SK-N-SH (cell line): ENCODE data around the gene ACOT9. TPM values are rescaled to one million over a fixed set of nuclear protein-coding genes. Genes with fewer than 3 reads are reported as not detected.

Source experiments
- CTCF ChIA-PET: fragments of 300-600, 350-600 bp; formaldehyde crosslinking; extraction: SDS; loops from one replicate; lab custom pipeline; 2021; lab: Yijun Ruan, JAX
- POLR2A ChIA-PET: fragments of 350-600 bp; sonication (Branson Sonifier 250); formaldehyde crosslinking; extraction: SDS; loops from one replicate; lab custom pipeline; 2020; ENCODE audit warnings: antibody characterized with exemption, inconsistent platforms; lab: Yijun Ruan, JAX
- DNase-seq: peaks from one replicate; pipeline ENCODE4 v3.0.0; 2012
- H2AFZ ChIP-seq: fragments of 200-600 bp; sonication (generic); 2 replicates; pipeline ENCODE4 v1.8.1; 2016; ENCODE audit warnings: antibody characterized with exemption, mild to moderate bottlenecking, low read depth
- H3F3A ChIP-seq: fragments of 200-600 bp; sonication (generic); replicated peaks from 2 replicates; pipeline ENCODE3; 2016; ENCODE audit warnings: antibody characterized with exemption, mild to moderate bottlenecking; ENCODE audit not compliant: insufficient read depth
- H3K27ac ChIP-seq, 2 experiments: fragments of 200-500 bp in 1 of 2; fragments of 200-600 bp in 1 of 2; sonication (Bioruptor generic) in 1 of 2; sonication (generic), shearing (Covaris generic) in 1 of 2; 2 replicates each; pipeline versions ENCODE4 v1.5.1 to v1.6.1; 2014 to 2016; ENCODE audit warnings: low read depth in 2 of 2, inconsistent platforms in 1 of 2, low read length in 1 of 2, mild to moderate bottlenecking in 1 of 2, mixed read lengths in 1 of 2
- H3K27me3 ChIP-seq: fragments of 200-600 bp; sonication (generic), shearing (Covaris generic); 2 replicates; pipeline ENCODE4 v1.6.1; 2016; ENCODE audit warnings: mixed run types; ENCODE audit not compliant: insufficient read depth
- H3K36me3 ChIP-seq, 2 experiments: fragments of 200-500 bp in 1 of 2; fragments of 200-600 bp in 1 of 2; sonication (Bioruptor generic) in 1 of 2; sonication (generic) in 1 of 2; replicated peaks in 1 of 2; 2 replicates each; pipeline versions ENCODE3 to v1.5.1; 2014 to 2016; ENCODE audit warnings: low read length in 1 of 2, mild to moderate bottlenecking in 1 of 2; ENCODE audit not compliant: insufficient read depth in 2 of 2, control insufficient read depth in 1 of 2
- H3K4me1 ChIP-seq, 2 experiments: fragments of 200-500 bp in 1 of 2; fragments of 200-600 bp in 1 of 2; sonication (Bioruptor generic) in 1 of 2; sonication (generic), shearing (Covaris generic) in 1 of 2; 2 replicates each; pipeline versions ENCODE4 v1.5.1 to v1.6.1; 2014 to 2016; ENCODE audit warnings: low read depth in 1 of 2, low read length in 1 of 2, mixed run types in 1 of 2; ENCODE audit not compliant: insufficient read depth in 2 of 2, control insufficient read depth in 1 of 2
- H3K4me2 ChIP-seq: fragments of 200-600 bp; sonication (generic), shearing (Covaris generic); 2 replicates; pipeline ENCODE4 v1.6.1; 2017; ENCODE audit warnings: mixed run types
- H3K4me3 ChIP-seq, 2 experiments: fragments of 200-500 bp in 1 of 2; fragments of 200-600 bp in 1 of 2; sonication (Bioruptor generic) in 1 of 2; sonication (generic), shearing (Covaris generic) in 1 of 2; 2 replicates each; pipeline versions ENCODE4 v1.5.1 to v1.8.1; 2014 to 2016; ENCODE audit warnings: low read depth in 2 of 2, inconsistent platforms in 1 of 2, low read length in 1 of 2, mild to moderate bottlenecking in 1 of 2, mixed read lengths in 1 of 2, moderate library complexity in 1 of 2
- H3K79me2 ChIP-seq: fragments of 200-600 bp; sonication (generic); 2 replicates; pipeline ENCODE4 v1.8.1; 2017; ENCODE audit warnings: mild to moderate bottlenecking; ENCODE audit not compliant: insufficient read depth
- H3K9ac ChIP-seq: fragments of 200-600 bp; sonication (generic); 2 replicates; pipeline ENCODE4 v1.6.1; 2017; ENCODE audit warnings: mixed run types
- H3K9me2 ChIP-seq: fragments of 200-600 bp; sonication (generic); 2 replicates; pipeline ENCODE4 v1.6.1; 2017; ENCODE audit warnings: mixed run types
- H3K9me3 ChIP-seq: fragments of 200-600 bp; sonication (generic); 2 replicates; pipeline ENCODE4 v1.6.1; 2017; ENCODE audit warnings: mixed run types, mild to moderate bottlenecking, moderate library complexity
- H4K20me1 ChIP-seq: fragments of 200-600 bp; sonication (generic); 2 replicates; pipeline ENCODE4 v1.6.1; 2017; ENCODE audit warnings: mild to moderate bottlenecking, mixed run types; ENCODE audit not compliant: insufficient read depth
- ELF1 ChIP-seq: IDR thresholded peaks from 2 replicates; pipeline ENCODE4 v1.4.0; 2012
- EP300 ChIP-seq, 2 experiments: IDR thresholded peaks; 2 replicates each; pipeline versions ENCODE4 v1.4.0 to v1.6.1; 2012; ENCODE audit warnings: borderline replicate concordance in 1 of 2, low read depth in 1 of 2, low read length in 1 of 2
- FOSL2 ChIP-seq: IDR thresholded peaks from 2 replicates; pipeline ENCODE4 v1.4.0; 2012; ENCODE audit warnings: low read depth, mild to moderate bottlenecking, moderate library complexity, borderline replicate concordance
- FOXM1 ChIP-seq: IDR thresholded peaks from 2 replicates; pipeline ENCODE4 v1.4.0; 2012; ENCODE audit warnings: low read depth, mild to moderate bottlenecking
- GABPA ChIP-seq: IDR thresholded peaks from 2 replicates; pipeline ENCODE4 v1.4.0; 2012; ENCODE audit warnings: low read depth, mild to moderate bottlenecking
- GATA2 ChIP-seq: sonication (generic); formaldehyde crosslinking; IDR thresholded peaks from 2 replicates; pipeline ENCODE4 v1.5.0; 2020; ENCODE audit warnings: mild to moderate bottlenecking, missing genetic modification reagents
- MAX ChIP-seq: IDR thresholded peaks from 2 replicates; pipeline ENCODE4 v1.4.0; 2012; ENCODE audit warnings: low read depth
- NFIC ChIP-seq: IDR thresholded peaks from 2 replicates; pipeline ENCODE4 v1.4.0; 2012; ENCODE audit warnings: borderline replicate concordance
- POLR2AphosphoS5 ChIP-seq: IDR thresholded peaks from 2 replicates; pipeline ENCODE4 v1.6.1; 2012; ENCODE audit warnings: low read depth, low read length
- RCOR1 ChIP-seq: fragments of 150-350 bp; IDR thresholded peaks from 2 replicates; pipeline ENCODE4 v1.6.1; 2017; ENCODE audit warnings: antibody characterized with exemption, low read length
- REST ChIP-seq: IDR thresholded peaks from 2 replicates; pipeline ENCODE4 v1.6.1; 2012; ENCODE audit warnings: mild to moderate bottlenecking, low read depth, low read length, moderate library complexity
- RFX5 ChIP-seq: IDR thresholded peaks from 2 replicates; pipeline ENCODE4 v1.6.1; 2012; ENCODE audit warnings: mild to moderate bottlenecking, improper control_type of control experiment, low read length
- SIN3A ChIP-seq: IDR thresholded peaks from 2 replicates; pipeline ENCODE4 v1.6.1; 2012; ENCODE audit warnings: low read depth, mild to moderate bottlenecking, low read length, moderate library complexity, borderline replicate concordance
- SMC3 ChIP-seq: IDR thresholded peaks from 2 replicates; pipeline ENCODE4 v1.6.1; 2012; ENCODE audit warnings: low read depth, low read length, improper control_type of control experiment
- TAF1 ChIP-seq: IDR thresholded peaks from 2 replicates; pipeline ENCODE4 v1.6.1; 2012; ENCODE audit warnings: low read depth, mild to moderate bottlenecking, low read length, moderate library complexity, borderline replicate concordance
- TCF12 ChIP-seq: IDR thresholded peaks from 2 replicates; pipeline ENCODE4 v1.4.0; 2012
- TEAD4 ChIP-seq: IDR thresholded peaks from 2 replicates; pipeline ENCODE4 v1.4.0; 2012; ENCODE audit warnings: mild to moderate bottlenecking, borderline replicate concordance; ENCODE audit not compliant: insufficient read depth
- USF1 ChIP-seq: IDR thresholded peaks from 2 replicates; pipeline ENCODE4 v1.4.0; 2012; ENCODE audit warnings: low read depth, borderline replicate concordance
- YY1 ChIP-seq: IDR thresholded peaks from 2 replicates; pipeline ENCODE4 v1.4.0; 2012; ENCODE audit warnings: low read depth, mild to moderate bottlenecking
- WGBS: methylation state at CpG from one replicate; pipeline ENCODE4 v1.1.6; 2017; ENCODE audit warnings: low lambda C conversion rate; 5-methylcytosine and 5-hydroxymethylcytosine counted together
- polyA plus RNA-seq, 3 experiments: library from polyadenylated mRNA; depleted of rRNA; stranded (reverse); fragments of >200 nt; gene quantifications; 2 replicates each; pipeline ENCODE4 v1.2.3, GENCODE V29; 2012

Gene ACOT9
- polyA plus RNA-seq, 1 of the 3 experiments (the other 2 are of a cell fraction) = 23.7 TPM

GRCh38 chrX:23785580-23785979, 42.5 kb upstream of the ACOT9 start:
- peaks cover 0 to 10% of the 10 kb centered on the region in 2 experiments for H3K36me3 ChIP-seq
- no peak overlapping the region for H3K27ac ChIP-seq
- no peaks in the 10 kb centered on the region; the same call in 1 of the 2 replicates for H3K27me3 ChIP-seq
- H3K4me1 ChIP-seq = no peaks in the 10 kb centered on the region; a peak in 2 of 4 replicates
- WGBS = 54% methylated on average over 2 of the region's 2 CpGs
- TF ChIP-seq SIN3A = no peak
- TF ChIP-seq REST = no peak
- TF ChIP-seq TAF1 = no peak
- no peak for TF ChIP-seq USF1
- no peak for TF ChIP-seq POLR2AphosphoS5
- no peak for TF ChIP-seq ELF1
- no peak for TF ChIP-seq YY1
- no peak for TF ChIP-seq MAX
- TF ChIP-seq, all 33 proteins: peak for 0
- no peak overlapping the region for H3K9ac ChIP-seq
- H3K9me3 ChIP-seq = no peaks in the 10 kb centered on the region
- peaks cover 11% of the 10 kb centered on the region for H3K79me2 ChIP-seq
- POLR2A ChIA-PET = no interaction called here
- peaks cover 25% of the 10 kb centered on the region for H3F3A ChIP-seq
- DNase-seq = no peak
- 0 out of 2 replicates have a peak, but pooled peaks cover 5% of the 10 kb centered on the region for H4K20me1 ChIP-seq
- no peak overlapping the region for H2AFZ ChIP-seq
- no peaks in the 10 kb centered on the region for H3K9me2 ChIP-seq
- H3K4me2 ChIP-seq = no peak overlapping the region
- CTCF ChIA-PET = interaction anchor here (0.6 to 0.7 kb wide), 2 partner anchors 18 to 233 kb away, joined by 3 read pairs; no protein-coding TSS in a partner anchor
- H3K4me3 ChIP-seq = no peak overlapping the region

- 38% methylated on average over 8 of the region's 8 CpGs for WGBS
- no peaks in the 10 kb centered on the region for H3K9me3 ChIP-seq
- TF ChIP-seq EP300 (IDR thresholded peaks at IDR 0.05; ENCODE audit: borderline replicate concordance in 1 of 2, low read depth in 1 of 2, low read length in 1 of 2) = no peak
- TF ChIP-seq POLR2AphosphoS5 = no peak
- TF ChIP-seq TCF12 = no peak
- no peak for TF ChIP-seq NFIC
- no peak for TF ChIP-seq FOXM1
- TF ChIP-seq SMC3 = no peak
- TF ChIP-seq RFX5 = no peak
- TF ChIP-seq GATA2 = no peak
- no peak for TF ChIP-seq TEAD4
- TF ChIP-seq FOSL2 = no peak
- no peak for TF ChIP-seq GABPA
- no peak for TF ChIP-seq RCOR1
Measured at GRCh38 chrX:23784470-23785331, 41.6 kb upstream of the ACOT9 start.

More at GRCh38 chrX:23784470-23785331, 41.6 kb upstream of the ACOT9 start:
- POLR2A ChIA-PET = interaction anchor here (1.5 kb wide), 1 partner anchor 118 kb away, joined by 5 read pairs; no protein-coding TSS in a partner anchor
- H3K79me2 ChIP-seq = peaks cover 11% of the 10 kb centered on the region
- H3K27ac ChIP-seq = peak overlapping the region in 1 of 2 experiments; percentile 73; a peak in 2 of 4 replicates
- CTCF ChIA-PET = interaction anchor here (0.6 to 5.9 kb wide), 3 partner anchors 117 to 1218 kb away, joined by 3 to 63 read pairs (median 3); no protein-coding TSS in a partner anchor
- H3K9me2 ChIP-seq = no peaks in the 10 kb centered on the region
- peak overlapping the region; percentile 89; the same call in 1 of the 2 replicates for H3K9ac ChIP-seq
- peaks cover 25% of the 10 kb centered on the region for H3F3A ChIP-seq
- no peaks in the 10 kb centered on the region; the same call in 1 of the 2 replicates for H3K27me3 ChIP-seq
- H3K36me3 ChIP-seq = peaks cover 0 to 10% of the 10 kb centered on the region in 2 experiments
- H4K20me1 ChIP-seq = 0 out of 2 replicates have a peak, but pooled peaks cover 5% of the 10 kb centered on the region
- H3K4me2 ChIP-seq = peak overlapping the region; percentile 60
- no peaks in the 10 kb centered on the region; a peak in 2 of 4 replicates for H3K4me1 ChIP-seq
- H2AFZ ChIP-seq = no peak overlapping the region
- peak overlapping the region in 1 of 2 experiments; percentile 72; a peak in 2 of 4 replicates for H3K4me3 ChIP-seq
- no peak for DNase-seq
